HG03159 (cell line): ENCODE data around the gene TRIM34.
A peak's percentile ranks its signal among the peaks of the same experiment; 100 is the strongest.
"Not testable (repeated sequence)": the region's sequence is repeated elsewhere in the genome, so short reads cannot be mapped to it uniquely, and the experiment has no call there.

Experiments
- ATAC-seq: cut with Tn5 transposase; IDR thresholded peaks from one replicate; pipeline ENCODE4 v1.9.1; 2021; ENCODE audit warnings: mild to moderate bottlenecking, moderate library complexity; ENCODE audit not compliant: unreplicated experiment

Gene TRIM34

GRCh38 chr11:5683620-5684019, 58.8 kb downstream of the TRIM34 start:
- ATAC-seq: not testable (repeated sequence)

- ATAC-seq: peak; percentile 15
Measured at GRCh38 chr11:5684036-5684645, 59.3 kb downstream of the TRIM34 start.

DNA sequence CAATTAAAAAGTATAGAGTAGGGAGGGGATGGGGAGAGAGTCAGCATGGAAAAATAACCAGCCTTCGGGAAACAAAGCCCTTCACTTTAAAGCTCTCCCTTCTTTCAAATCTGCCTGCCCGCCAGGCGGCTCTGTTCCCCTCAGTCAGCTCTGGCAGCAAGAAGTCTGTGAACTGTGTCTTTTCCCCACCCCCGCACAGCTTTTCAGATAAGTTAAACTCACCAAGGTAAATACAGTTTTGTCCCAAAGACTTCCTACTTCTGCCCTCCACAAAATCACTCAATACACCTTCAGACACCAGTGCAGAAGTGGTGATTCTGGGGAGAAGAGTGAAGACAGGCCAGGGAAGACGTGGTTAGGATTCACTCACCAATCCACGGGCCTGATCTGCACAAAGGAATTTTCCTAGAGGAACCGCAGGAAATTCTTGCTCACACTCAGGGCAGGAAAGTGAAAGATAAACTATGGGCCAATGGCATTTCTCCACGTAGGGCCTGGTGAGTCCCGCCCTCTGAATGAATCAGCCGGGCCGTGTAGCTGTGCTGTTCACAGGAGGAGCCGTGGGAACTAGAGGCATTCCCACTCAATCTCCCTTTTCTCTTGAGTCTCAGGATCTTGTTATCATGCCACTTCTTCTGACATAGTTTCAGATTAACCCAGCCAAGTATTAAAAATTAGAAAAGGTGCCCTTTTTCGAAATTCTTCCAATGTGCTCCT, 60.0 kb downstream of the TRIM34 start, which contains the start of gene TRIM5:
TRIM5 (minus strand) TSS at position 429 of the 717 bp plus-strand sequence. CDS start 4,897 bp downstream, outside the sequence.
- ATAC-seq: peak; percentile 70

GRCh38 chr11:5686426-5686825, 61.6 kb downstream of the TRIM34 start:
- no peak for ATAC-seq

DNA sequence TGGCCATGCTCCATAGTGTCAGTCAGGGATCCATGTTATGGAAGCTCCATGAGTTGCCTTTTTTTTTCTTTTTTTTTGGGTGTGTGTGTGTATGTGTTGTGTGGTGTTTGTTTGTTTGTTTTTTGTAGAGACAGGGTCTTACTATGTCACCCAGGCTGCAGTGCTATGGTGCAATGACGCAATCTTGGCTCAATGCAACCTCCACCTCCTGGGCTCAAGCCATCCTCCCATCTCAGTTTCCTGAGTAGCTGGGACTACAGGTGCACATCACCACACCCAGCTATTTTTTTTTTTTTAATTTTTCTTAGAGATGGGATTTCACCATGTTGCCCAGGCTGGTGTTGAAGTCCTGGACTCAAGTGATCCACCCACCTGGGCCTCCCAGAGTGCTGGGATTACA, 63.7 kb downstream of the TRIM34 start:
- no peak for ATAC-seq

- ATAC-seq: peak; percentile 81
Measured at GRCh38 chr11:5689551-5689983, 64.8 kb downstream of the TRIM34 start, which contains the start of gene TRIM22. TRIM22 (plus strand) TSS chr11:5689790; CDS start chr11:5696233, 6,443 bp downstream.

GRCh38 chr11:5690216-5690615, 65.4 kb downstream of the TRIM34 start:
- no peak for ATAC-seq

DNA sequence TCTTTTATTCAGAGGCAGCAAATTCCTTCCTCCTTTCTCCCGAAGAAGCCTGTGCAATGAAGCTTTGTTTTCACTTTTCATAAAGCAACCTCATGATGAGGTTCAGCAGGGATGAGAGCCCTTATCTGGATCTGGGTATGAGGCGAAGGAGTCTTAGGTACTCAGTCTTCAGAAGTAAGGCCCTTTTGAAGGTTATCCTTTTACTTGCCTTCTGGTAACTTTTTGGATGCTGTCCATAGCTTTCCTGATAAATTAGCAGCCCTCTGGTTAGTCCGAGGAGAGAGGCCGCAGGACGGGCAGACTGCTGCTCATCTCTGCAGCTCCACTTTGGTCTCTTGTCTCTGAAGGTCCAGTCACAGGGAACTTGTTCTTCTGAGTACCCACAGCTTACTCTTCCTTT, 65.9 kb downstream of the TRIM34 start:
- no peak for ATAC-seq

- ATAC-seq: not testable (repeated sequence)
Measured at GRCh38 chr11:5691238-5691963, 66.6 kb downstream of the TRIM34 start.

DNA sequence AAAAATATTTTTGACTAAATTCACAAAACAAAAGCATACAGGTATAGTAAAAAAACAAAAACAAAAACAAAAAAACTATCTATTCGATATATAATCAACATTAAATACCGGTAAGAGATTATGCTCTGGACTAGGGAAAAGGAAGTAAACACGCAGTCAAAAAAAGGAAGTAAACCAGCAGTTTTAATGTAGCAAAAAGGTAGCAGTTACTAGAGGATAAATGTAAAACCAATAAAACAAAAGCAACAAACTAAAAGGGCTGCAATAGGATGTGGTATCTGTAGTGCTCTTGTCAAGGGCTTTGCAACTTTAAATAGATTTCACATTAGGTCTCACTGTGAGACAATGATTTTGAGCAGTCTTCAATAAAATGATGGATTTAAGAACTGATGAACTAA, 67.2 kb downstream of the TRIM34 start:
- no peak for ATAC-seq
